Measurements from ENCODE around the gene OR5B21.

The OR5B21 gene

DNA sequence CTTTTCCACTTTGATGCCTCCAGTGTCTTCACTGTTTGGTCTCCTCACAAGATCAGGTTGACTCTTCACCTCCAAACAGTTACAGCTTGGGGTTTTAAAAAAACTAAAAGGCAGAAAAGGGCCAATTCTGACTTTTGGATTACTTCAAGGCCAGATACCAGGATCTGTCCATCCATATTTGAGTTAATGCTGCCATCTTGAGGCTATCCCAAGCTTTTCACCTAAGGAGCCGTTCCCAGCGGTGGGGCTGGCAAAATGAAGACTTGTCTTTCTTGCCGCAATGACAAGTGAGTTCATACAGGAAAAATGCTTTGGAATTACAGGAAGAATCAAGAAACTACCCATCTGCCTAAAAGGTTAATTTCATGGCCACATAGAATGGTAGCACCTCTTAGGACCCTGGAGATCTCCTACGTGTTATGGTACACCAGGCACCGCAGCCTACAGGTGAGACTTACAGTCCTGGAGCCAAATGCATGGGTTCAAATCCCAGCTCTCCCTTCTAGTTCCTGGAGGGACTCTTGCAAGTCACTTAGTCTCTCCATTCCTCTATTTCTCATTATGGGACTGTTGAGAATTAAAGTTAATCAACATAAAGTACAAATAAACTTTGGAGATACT is 6.0 kb upstream of the OR5B21 start:
- Histone ChIP-seq H3K9ac (ENCODE audit: low read length) (no peak overlapping the region), H4K20me1 (ENCODE audit: insufficient read depth, low read length) (no peaks in the 10 kb centered on the region), H2AFZ (ENCODE audit: low read length) (no peak overlapping the region), H3K4me3 (ENCODE audit: low read length) (no peak overlapping the region), H3K9me3 (replicated peaks; ENCODE audit: insufficient read depth, low read length) (no peaks in the 10 kb centered on the region), H3F3A (ENCODE audit: insufficient read depth, low read length) (no peaks in the 10 kb centered on the region), H3K4me1 (ENCODE audit: low read length) (no peaks in the 10 kb centered on the region), H3K4me2 (ENCODE audit: low read depth, low read length) (no peak overlapping the region), H3K27me3 (replicated peaks; ENCODE audit: insufficient read depth, low read length) (no peaks in the 10 kb centered on the region), H3K27ac (ENCODE audit: low read length) (no peak overlapping the region), H3K36me3 (replicated peaks; ENCODE audit: insufficient read depth, low read length) (no peaks in the 10 kb centered on the region), H3K9me2 (replicated peaks; ENCODE audit: insufficient read depth, low read length) (no peaks in the 10 kb centered on the region), H3K79me2 (ENCODE audit: low read length) (no peaks in the 10 kb centered on the region)
- TF ChIP-seq EZH2phosphoT487 (IDR thresholded peaks at IDR 0.05; ENCODE audit: low read length) (no peak), EZH2 (optimal IDR thresholded peaks at IDR 0.05; ENCODE audit: low read depth, low read length) (no peak)
- TF ChIP-seq, protein P1, sequence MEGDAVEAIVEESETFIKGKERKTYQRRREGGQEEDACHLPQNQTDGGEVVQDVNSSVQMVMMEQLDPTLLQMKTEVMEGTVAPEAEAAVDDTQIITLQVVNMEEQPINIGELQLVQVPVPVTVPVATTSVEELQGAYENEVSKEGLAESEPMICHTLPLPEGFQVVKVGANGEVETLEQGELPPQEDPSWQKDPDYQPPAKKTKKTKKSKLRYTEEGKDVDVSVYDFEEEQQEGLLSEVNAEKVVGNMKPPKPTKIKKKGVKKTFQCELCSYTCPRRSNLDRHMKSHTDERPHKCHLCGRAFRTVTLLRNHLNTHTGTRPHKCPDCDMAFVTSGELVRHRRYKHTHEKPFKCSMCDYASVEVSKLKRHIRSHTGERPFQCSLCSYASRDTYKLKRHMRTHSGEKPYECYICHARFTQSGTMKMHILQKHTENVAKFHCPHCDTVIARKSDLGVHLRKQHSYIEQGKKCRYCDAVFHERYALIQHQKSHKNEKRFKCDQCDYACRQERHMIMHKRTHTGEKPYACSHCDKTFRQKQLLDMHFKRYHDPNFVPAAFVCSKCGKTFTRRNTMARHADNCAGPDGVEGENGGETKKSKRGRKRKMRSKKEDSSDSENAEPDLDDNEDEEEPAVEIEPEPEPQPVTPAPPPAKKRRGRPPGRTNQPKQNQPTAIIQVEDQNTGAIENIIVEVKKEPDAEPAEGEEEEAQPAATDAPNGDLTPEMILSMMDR (IDR thresholded peaks at IDR 0.05; ENCODE audit: low read length), result peak; percentile 41
- peak; percentile 10 for DNase-seq

DNA sequence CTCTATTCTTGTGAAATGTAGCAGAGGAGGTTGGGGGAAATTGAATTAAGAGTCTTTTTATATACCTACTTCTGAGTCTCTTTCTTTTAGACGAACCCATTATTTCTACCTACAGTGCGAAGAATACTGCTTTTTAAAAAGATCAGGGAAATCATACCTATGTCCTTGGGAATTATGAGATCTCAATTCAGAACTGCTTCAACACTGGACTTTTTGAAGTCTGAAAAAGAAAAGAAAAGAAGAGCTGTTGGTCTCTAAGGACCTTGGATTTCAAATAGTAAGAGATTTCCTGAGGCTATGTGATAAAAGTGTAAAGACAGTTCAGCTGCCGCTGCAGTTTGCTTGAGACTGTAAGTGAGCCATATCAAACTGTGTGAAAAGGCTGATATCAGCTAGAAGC is 3.7 kb upstream of the OR5B21 start:
- no peak for TF ChIP-seq EZH2phosphoT487 (IDR thresholded peaks at IDR 0.05; ENCODE audit: low read length)
- no peak for TF ChIP-seq EZH2 (optimal IDR thresholded peaks at IDR 0.05; ENCODE audit: low read depth, low read length)
- TF ChIP-seq, protein P1 (IDR thresholded peaks at IDR 0.05; ENCODE audit: low read length), result no peak
- no peaks in the 10 kb centered on the region for H4K20me1 ChIP-seq (ENCODE audit: insufficient read depth, low read length)

DNA sequence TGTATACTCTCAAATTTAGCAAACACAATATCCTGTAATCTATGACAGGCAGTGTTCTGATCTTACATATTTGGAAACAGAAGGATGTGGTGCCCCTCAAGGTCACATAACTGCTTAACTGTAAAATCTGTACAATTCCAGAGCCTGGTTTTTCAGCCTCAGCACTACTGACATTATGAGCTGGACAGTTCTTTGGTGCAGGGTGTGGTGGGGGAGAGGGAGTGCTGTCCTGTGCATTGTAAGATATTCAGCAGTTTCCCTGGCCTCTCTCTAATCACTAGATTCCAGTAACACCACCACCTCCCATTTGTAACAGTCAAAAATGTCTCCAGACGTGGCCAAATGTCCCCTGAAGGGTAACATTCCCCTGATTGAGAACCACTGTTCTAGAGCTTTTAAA is 1.8 kb upstream of the OR5B21 start:
- no peaks in the 10 kb centered on the region for H3K9me2 ChIP-seq (replicated peaks; ENCODE audit: insufficient read depth, low read length)
- DNase-seq, result no peak
- no peak for TF ChIP-seq EZH2 (optimal IDR thresholded peaks at IDR 0.05; ENCODE audit: low read depth, low read length)
- no peak for TF ChIP-seq EZH2phosphoT487 (IDR thresholded peaks at IDR 0.05; ENCODE audit: low read length)
- TF ChIP-seq, protein P1 (IDR thresholded peaks at IDR 0.05; ENCODE audit: low read length), result no peak

More for the DNA sequence above, 3.7 kb upstream of the OR5B21 start:
- Histone ChIP-seq H3K4me2 (ENCODE audit: low read depth, low read length) (no peak overlapping the region), H3F3A (ENCODE audit: insufficient read depth, low read length) (no peaks in the 10 kb centered on the region), H3K27ac (ENCODE audit: low read length) (no peak overlapping the region), H3K9me2 (replicated peaks; ENCODE audit: insufficient read depth, low read length) (no peaks in the 10 kb centered on the region), H3K36me3 (replicated peaks; ENCODE audit: insufficient read depth, low read length) (no peaks in the 10 kb centered on the region), H3K4me3 (ENCODE audit: low read length) (no peak overlapping the region), H3K9ac (ENCODE audit: low read length) (no peak overlapping the region), H3K9me3 (replicated peaks; ENCODE audit: insufficient read depth, low read length) (no peaks in the 10 kb centered on the region), H3K79me2 (ENCODE audit: low read length) (no peaks in the 10 kb centered on the region), H2AFZ (ENCODE audit: low read length) (no peak overlapping the region), H3K27me3 (replicated peaks; ENCODE audit: insufficient read depth, low read length) (no peaks in the 10 kb centered on the region), H3K4me1 (ENCODE audit: low read length) (no peaks in the 10 kb centered on the region)
- no peak for DNase-seq

More for the DNA sequence above, 1.8 kb upstream of the OR5B21 start:
- H3K9me3 ChIP-seq (replicated peaks; ENCODE audit: insufficient read depth, low read length), result no peaks in the 10 kb centered on the region
- no peak overlapping the region for H3K4me2 ChIP-seq (ENCODE audit: low read depth, low read length)
- H3K27ac ChIP-seq (ENCODE audit: low read length), result no peak overlapping the region
- no peaks in the 10 kb centered on the region; the same call in 1 of the 2 replicates for H3K36me3 ChIP-seq (replicated peaks; ENCODE audit: insufficient read depth, low read length)
- no peak overlapping the region for H2AFZ ChIP-seq (ENCODE audit: low read length)
- H4K20me1 ChIP-seq (ENCODE audit: insufficient read depth, low read length), result no peaks in the 10 kb centered on the region
- no peaks in the 10 kb centered on the region for H3K79me2 ChIP-seq (ENCODE audit: low read length)
- no peaks in the 10 kb centered on the region for H3K27me3 ChIP-seq (replicated peaks; ENCODE audit: insufficient read depth, low read length)
- no peaks in the 10 kb centered on the region for H3K4me1 ChIP-seq (ENCODE audit: low read length)
- H3F3A ChIP-seq (ENCODE audit: insufficient read depth, low read length), result no peaks in the 10 kb centered on the region
- H3K9ac ChIP-seq (ENCODE audit: low read length), result no peak overlapping the region
- no peak overlapping the region for H3K4me3 ChIP-seq (ENCODE audit: low read length)
